Endothelial cell of umbilical vein (primary cell): ENCODE results near the gene CEP72.

Experiments used
- CTCF ChIP-seq, 2 donors: IDR thresholded peaks; 1 replicate in 1 of 2; 2 replicates in 1 of 2; pipeline ENCODE4 v1.5.1; 2011; ENCODE audit warnings: low read length in 2 of 2, mild to moderate bottlenecking in 2 of 2, moderate library complexity in 2 of 2, control low read depth in 1 of 2, inconsistent platforms in 1 of 2, low read depth in 1 of 2; ENCODE audit not compliant: insufficient read depth in 1 of 2; ENCODE audit errors: extremely low read depth in 1 of 2
- EZH2 ChIP-seq: IDR thresholded peaks from 2 replicates; pipeline ENCODE4 v1.6.1; 2012; ENCODE audit warnings: borderline replicate concordance, low read depth, mild to moderate bottlenecking, moderate library complexity, low read length, inconsistent platforms; ENCODE audit not compliant: severe bottlenecking
- MAX ChIP-seq: IDR thresholded peaks from 2 replicates; pipeline ENCODE4 v1.6.1; 2011; ENCODE audit not compliant: insufficient read depth, insufficient read length
- POLR2A ChIP-seq: IDR thresholded peaks from 2 replicates; pipeline ENCODE4 v1.6.1; 2012; ENCODE audit warnings: low read depth, mild to moderate bottlenecking, control low read depth, low read length
- POLR2AphosphoS5 ChIP-seq: IDR thresholded peaks from 2 replicates; pipeline ENCODE4 v1.6.1; 2012; ENCODE audit warnings: low read depth, mild to moderate bottlenecking, control low read depth, low read length, moderate library complexity; ENCODE audit not compliant: insufficient read depth

GRCh38 chr5:664343-664993 is 52.3 kb downstream of the CEP72 start:
- TF ChIP-seq POLR2AphosphoS5 (no peak), EZH2 (no peak), POLR2A (no peak), CTCF (IDR thresholded peaks at IDR 0.05; ENCODE audit: extremely low read depth in 1 of 2, insufficient read depth in 1 of 2, low read depth in 1 of 2, low read length in 2 of 2) (no peak), MAX (no peak)
